ENCODE results near the gene C20orf96.
"Not testable (repeated sequence)": the region's sequence is repeated elsewhere in the genome, so short reads cannot be mapped to it uniquely, and the experiment has no call there.

The C20orf96 gene, protein sequence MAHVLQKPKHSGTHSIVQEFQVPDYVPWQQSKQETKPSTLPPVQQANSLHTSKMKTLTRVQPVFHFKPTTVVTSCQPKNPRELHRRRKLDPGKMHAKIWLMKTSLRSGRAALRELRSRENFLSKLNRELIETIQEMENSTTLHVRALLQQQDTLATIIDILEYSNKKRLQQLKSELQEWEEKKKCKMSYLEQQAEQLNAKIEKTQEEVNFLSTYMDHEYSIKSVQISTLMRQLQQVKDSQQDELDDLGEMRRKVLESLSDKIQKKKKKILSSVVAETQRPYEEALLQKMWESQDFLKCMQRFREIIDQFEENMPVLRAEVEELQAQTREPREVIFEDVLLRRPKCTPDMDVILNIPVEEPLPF

DNA sequence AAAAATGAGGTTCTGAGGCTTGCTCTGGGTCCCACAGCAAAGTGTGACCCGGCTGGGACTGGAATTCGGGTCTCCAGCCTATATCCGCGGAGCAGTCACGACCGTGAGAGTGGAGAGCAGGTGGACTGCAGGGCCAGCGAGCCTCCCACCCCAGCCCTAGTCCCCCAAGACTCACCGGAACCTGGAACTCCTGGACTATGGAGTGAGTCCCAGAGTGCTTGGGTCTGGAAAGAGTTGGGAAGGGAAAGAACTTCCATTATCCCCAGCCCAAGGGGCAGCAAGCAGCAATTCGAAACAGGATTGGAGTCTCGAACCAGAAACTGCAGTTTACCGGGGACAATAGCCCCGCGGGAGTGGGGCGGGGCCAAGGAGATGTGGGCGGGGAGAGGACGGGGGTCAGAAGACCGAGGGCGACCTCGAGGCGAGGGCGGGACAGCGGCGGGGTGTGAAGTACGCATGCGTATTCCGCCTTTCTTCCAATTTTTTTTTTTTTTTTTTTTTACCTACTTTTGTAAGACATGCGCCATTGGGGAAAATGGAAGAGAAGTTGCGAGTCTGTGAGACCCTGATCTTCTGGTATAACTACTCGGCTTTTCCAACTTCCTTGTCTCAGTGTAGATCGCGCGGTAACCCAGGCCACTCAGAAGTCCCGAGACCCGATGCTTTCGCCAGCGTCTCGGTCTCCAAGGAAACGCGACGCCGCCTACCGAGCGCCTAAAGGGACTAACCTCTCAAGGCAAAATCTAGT, at the start of gene C20orf96:
Gene C20orf96 (minus strand): TSS at position 667 of the 748 bp plus-strand sequence. CDS start 140 bp downstream, at position 527.
- peak; percentile 93 for DNase-seq

DNA sequence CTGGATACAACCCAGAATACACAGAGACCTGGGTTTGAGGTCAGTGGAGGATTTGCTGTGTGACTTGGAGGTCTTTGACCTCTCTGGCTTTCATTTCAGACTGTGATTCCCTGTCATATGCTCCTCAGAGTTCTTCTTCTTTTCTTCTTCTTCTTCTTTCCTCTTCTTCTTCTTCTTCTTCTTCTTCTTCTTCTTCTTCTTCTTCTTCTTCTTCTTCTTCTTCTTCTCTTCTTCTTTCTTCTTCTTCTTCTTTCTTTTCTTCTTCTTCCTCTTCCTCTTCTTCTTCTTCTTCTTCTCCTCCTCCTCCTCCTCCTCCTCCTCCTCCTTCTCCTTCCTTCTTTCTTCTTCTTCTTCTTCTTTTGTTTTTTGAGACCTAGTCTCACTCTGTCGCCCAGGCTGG, 45.5 kb upstream of the C20orf96 start:
- not testable (repeated sequence) for DNase-seq

DNA sequence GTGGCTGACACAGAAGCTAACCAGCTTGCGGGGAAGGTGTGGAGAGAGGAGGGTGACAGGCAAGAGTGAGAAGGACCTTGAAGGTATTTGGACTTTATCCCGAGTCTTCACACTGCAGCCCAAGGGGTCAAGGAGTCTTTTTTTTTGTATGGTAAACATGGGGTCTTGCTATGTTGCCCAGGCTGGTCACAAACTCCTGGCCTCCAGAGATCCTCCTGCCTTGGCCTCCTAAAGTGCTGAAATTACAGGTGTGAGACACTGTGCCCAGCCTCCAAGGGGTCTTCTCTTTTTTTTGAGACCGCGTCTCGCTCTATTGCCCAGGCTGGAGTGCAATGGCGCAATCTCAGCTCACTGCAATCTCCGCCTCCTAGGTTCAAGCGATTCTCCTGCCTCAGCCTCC, 44.0 kb upstream of the C20orf96 start:
- DNase-seq = no peak

DNA sequence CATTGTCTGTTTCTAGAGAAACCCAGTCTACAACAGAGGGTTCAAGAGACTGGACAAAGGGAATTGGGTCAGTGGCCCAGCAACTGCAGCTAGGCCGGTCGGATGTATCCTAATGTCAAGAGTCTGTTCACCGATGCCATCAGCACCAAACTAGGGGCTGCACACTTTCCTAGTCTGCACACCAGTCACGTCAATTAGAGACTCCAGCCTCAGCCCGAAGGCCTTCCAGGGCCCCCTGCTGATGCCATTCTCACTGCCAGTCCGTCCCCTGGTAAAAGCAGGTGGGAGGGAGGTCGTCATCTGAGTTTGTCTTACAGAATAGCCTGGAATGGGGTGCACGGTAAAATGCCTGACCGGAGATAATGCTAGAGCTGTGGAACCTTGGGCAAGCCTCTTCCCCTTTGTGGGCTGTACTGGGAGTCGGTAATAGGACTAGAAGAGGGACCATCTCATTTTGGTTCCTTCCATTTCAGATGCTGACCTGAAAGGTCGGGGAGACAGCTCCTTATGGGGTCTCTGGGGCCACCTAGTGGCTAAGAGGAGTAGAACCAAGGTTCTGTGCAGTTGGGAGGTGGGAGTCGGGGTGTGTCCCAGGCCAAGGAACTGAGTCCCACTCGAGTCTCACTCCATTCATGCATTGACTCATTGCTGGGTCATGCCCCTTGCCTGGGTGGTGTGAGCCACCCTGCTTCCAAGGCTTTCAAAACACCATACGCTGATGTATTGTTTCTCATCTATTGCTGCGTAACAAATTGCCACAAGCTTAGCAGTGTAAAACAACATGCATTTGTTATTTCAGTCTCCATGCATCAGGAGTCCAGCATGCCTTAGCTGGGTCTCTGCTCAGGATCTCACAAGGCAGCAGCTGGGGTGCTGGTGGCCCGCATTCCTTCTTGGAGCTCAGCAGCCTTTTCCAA, 39.9 kb upstream of the C20orf96 start:
- DNase-seq = peak; percentile 30

- DNase-seq = no peak
Measured at GRCh38 chr20:329851-330232, 39.3 kb upstream of the C20orf96 start.

GRCh38 chr20:328975-329695, 38.6 kb upstream of the C20orf96 start:
- no peak for DNase-seq

DNA sequence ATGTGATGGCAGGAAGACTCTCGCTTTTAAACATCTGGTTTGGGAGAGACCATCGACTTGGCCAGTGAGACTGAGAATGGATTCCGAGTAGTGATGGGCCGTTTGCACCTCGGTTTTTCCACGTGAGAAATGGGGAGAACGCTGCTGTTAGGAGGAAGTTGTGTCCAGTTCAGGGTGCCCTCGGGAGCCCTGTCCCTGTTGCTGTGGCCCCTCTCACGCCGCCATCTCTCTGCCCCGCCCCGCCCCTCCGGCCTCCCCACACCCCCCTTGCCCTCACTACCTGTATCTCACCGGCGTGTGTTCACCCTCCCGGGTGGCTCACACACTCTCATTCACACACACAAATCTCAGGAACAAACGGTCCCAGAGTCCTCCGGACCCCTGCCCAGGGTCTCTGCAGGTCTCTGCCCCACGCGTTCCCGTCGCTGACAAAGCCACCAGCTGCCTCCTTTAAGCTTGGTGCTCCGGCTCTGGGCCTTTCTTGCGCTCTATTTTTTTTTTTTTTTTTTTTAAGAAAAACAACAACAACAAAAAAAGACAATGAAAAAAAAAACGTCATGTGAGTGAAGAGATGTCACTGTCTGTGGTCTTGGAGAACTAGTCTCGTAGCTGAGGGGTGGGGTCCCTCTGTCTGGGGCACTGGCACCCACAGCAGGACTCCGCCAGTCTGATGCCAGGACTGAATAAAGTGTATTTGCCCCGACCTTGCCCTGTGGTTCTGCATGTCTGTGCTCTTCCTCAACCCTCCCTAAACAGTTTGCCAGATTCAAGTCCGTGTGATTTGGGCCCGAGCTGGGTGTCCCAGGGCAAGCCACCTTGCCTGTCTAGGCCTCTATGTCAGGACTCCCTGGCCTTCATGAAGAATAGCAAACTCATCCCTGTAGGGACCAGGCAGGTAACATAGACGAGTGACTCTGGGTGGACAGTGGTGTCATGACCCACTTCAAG, 37.8 kb upstream of the C20orf96 start:
- DNase-seq = no peak

DNA sequence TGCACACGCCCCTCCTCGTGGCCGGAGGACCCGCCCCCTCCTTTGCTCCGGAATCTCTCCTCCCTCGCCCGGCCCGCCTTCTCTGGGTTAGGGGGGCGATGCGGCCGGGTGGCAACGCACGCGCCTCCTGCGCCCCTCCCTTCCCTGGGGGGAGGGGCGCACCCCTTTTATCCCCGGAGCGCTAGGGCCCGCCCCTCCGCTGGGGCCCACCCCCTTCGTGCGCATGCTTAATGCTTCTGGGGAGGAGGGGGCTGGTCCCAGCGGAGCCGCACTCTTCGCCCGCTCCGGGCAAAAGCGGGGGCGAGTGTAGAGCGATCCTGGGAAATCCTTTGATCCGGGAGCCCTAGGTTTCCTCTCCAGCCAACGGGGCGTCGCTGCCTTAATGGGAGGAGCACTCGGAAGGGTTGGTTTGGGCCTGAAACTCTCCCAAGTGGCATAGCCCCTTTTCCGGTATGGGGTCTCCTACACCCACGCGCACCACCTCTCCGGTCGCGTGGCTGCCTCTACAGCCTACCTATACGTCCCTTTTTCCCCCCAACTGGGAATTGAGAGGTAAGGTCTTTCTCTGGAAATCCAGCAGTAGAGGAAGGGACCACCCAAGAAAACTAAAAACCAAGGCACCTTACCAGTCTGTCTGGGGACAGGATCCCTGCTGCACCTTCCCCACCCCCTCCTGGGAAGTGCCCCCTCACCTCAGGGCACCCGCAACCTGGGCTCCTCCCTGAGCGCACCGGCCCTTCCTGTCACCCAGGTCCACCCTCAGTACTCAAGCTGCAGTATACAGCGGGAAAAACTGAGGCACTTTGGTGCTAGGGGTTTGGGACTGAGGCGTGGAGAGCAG, 36.9 kb upstream of the C20orf96 start:
- peak; percentile 90 for DNase-seq

DNA sequence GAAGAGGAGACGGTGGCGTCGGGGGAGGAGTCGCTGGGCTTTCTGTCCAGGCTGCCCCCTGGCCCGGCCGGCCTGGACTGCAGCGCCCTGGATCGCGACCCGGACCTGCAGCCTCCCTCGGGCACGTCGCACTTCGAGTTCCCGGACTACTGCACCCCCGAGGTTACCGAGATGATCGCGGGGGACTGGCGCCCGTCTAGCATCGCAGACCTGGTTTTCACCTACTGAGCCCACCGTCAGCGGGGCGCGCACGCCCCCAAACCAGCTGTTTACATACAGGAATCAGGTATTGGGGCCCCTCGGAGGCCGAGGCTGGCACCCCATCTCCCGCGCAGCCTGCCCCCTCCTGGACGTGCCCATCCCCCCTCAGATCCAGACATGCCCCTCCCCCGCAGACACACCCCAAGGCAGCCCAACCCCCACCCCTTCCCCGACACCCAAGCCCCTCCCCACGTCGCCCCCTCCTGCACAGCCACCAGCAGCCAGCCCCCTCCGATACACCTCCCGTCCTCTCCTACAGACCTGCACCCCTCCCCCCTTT, 36.2 kb upstream of the C20orf96 start:
- no peak for DNase-seq

GRCh38 chr20:325889-326644, 35.5 kb upstream of the C20orf96 start:
- DNase-seq = no peak

- DNase-seq = peak; percentile 84
Measured at GRCh38 chr20:325045-325888, 34.7 kb upstream of the C20orf96 start, which contains the start of gene SOX12. SOX12 (plus strand) TSS chr20:325552; CDS start chr20:325925, 373 bp downstream.

GRCh38 chr20:324177-325044, 33.9 kb upstream of the C20orf96 start:
- peak; percentile 43 for DNase-seq

DNA sequence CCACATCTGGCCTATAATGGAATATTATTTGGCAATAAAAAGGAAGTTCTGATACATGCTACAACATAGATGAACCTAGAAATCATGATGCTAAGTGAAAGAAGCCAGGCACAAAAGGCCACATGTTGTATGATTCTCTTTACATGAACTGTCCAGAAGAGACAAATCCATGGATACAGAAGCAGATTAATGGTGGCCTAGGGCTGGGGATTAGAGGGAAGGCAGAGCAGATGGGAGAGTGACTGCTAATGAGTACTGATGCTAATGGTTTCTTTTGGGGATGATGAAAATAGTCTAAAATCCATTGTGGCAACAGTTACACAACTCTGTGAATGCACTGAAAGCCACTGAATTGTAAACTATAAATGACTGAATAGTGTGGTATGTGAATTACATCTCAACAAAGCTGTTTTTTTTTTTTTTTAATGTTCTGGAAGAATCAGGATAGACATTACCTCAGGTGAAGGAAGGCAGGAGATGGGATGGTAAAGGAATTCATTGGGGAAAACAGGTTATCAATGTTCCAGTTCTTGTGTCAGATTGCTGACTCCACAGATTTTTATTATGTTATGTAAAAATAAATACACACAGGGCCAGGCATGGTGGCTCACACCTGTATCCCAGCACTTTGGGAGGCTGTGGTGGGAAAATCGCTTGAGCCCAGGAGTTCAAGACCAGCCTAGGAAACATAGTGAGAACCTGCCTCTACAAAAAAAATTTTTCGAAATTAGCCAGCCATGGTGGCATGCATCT, 25.9 kb upstream of the C20orf96 start:
- no peak for DNase-seq

DNA sequence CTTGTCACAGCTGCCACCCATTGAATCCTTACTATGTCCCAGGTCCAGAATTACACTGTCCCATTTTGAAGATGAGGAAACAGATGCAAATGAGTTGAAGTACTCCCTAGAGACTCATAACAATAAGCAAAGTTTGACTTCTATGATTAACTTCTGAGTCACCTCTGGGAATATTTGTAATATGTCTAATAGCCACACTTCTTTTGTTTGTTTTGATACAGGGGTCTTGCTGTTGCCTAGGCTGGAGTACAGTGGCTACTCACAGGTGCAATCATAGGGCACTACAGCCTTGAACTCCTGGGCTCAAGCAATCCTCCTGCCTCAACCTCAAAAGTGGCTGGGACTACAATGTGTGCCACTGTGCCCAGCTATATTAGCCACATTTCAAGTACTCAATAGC, 23.4 kb upstream of the C20orf96 start:
- no peak for DNase-seq

GRCh38 chr20:313402-313801, 22.9 kb upstream of the C20orf96 start:
- DNase-seq = no peak

DNA sequence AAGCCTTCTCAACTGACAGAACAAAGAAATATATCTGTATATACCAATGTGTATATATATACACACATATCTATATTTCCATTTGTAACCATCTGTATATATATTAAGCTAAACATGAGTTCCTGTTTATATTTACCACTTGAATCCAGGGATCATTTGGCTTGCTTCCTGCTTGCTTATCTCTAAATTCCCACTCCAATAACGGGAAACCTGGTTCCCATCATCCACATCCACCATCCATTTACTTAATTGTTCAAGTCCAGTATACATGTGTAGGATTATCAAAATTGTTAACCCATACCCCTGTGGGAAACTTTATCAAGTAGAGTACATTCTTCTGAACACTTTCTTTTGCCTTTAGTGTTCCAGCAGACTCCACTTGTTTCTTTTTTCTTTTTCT, 22.3 kb upstream of the C20orf96 start:
- DNase-seq = no peak
